HepG2 (cell line): ENCODE measurements around the gene CDC42EP3. TPM values are rescaled to one million over a fixed set of nuclear protein-coding genes. Genes with fewer than 3 reads are reported as not detected.

Source experiments
- ATAC-seq: fragments of 200-7000 bp; cut with Tn5 transposase; 3 replicates; pipeline ENCODE4 v1.9.1; 2020; ENCODE audit warnings: mild to moderate bottlenecking, moderate library complexity
- BruUV-seq: library from RNA; stranded (reverse); fragments of 400-500 nt; replicated peaks from 2 replicates; lab custom pipeline; 2021; lab: Mats Ljungman, UMichigan
- CTCF ChIA-PET: fragments of 300-600 bp; formaldehyde crosslinking; extraction: SDS; loops from one replicate; lab custom pipeline; 2021; ENCODE audit warnings: low total read pairs, inconsistent platforms, low intra/inter-chr PET ratio; lab: Yijun Ruan, JAX
- POLR2A ChIA-PET: fragments of 350-600 bp; sonication (Branson Sonifier 250); formaldehyde crosslinking; loops from one replicate; lab custom pipeline; 2020; ENCODE audit warnings: antibody characterized with exemption, inconsistent platforms; lab: Yijun Ruan, JAX
- DNase-seq: peaks from one replicate; pipeline ENCODE4 v3.0.0-alpha.2; 2015; ENCODE audit warnings: low spot score
- FAIRE-seq: peaks from 3 replicates; lab custom pipeline; 2011; peaks lifted over from hg19 to GRCh38; lab: Jason Lieb, UNC
- H2AFZ ChIP-seq: one replicate; pipeline ENCODE4 v1.6.1; 2011; ENCODE audit warnings: low read length, inconsistent platforms
- H3K27ac ChIP-seq: fragments of 300-600 bp; 3 replicates; pipeline ENCODE4 v1.8.0; 2011; ENCODE audit warnings: mixed run types, mild to moderate bottlenecking, mixed read lengths, low read length, inconsistent platforms; ENCODE audit not compliant: insufficient read depth; ENCODE audit errors: extremely low read length
- H3K27me3 ChIP-seq, 2 experiments: fragments of 200-600 bp in 1 of 2; 2 replicates in 1 of 2; 3 replicates in 1 of 2; pipeline versions ENCODE4 v1.6.0 to v1.8.0; 2011; ENCODE audit warnings: low read length in 2 of 2, mild to moderate bottlenecking in 2 of 2, moderate library complexity in 2 of 2, inconsistent platforms in 1 of 2; ENCODE audit not compliant: insufficient read depth in 2 of 2, control insufficient read depth in 1 of 2
- H3K36me3 ChIP-seq, 2 experiments: fragments of 200-600 bp in 1 of 2; replicated peaks in 1 of 2; 2 replicates in 1 of 2; 3 replicates in 1 of 2; pipeline versions ENCODE4 v1.5.1 to v1.8.0; 2011; ENCODE audit warnings: low read length in 2 of 2, inconsistent platforms in 1 of 2; ENCODE audit not compliant: insufficient read depth in 2 of 2, control insufficient read depth in 1 of 2
- H3K4me1 ChIP-seq: 2 replicates; pipeline ENCODE4 v1.5.1; 2012; ENCODE audit warnings: low read length, inconsistent platforms; ENCODE audit not compliant: insufficient read depth
- H3K4me2 ChIP-seq: 2 replicates; pipeline ENCODE4 v1.6.0; 2011; ENCODE audit warnings: low read depth, low read length, inconsistent platforms
- H3K4me3 ChIP-seq, 3 experiments: fragments of 200-600 bp in 1 of 3; sonication (generic), shearing (Covaris generic) in 1 of 3; replicated peaks in 1 of 3; 2 replicates each; pipeline ENCODE4 v1.5.1; 2011 to 2016; ENCODE audit warnings: low read length in 3 of 3, inconsistent platforms in 2 of 3, low read depth in 2 of 3, mild to moderate bottlenecking in 2 of 3, control low read depth in 1 of 3, mixed read lengths in 1 of 3; ENCODE audit not compliant: insufficient read depth in 1 of 3
- H3K79me2 ChIP-seq: one replicate; pipeline ENCODE4 v1.6.1; 2011; ENCODE audit warnings: low read length, inconsistent platforms; ENCODE audit not compliant: insufficient read depth
- H3K9ac ChIP-seq: 2 replicates; pipeline ENCODE4 v1.6.0; 2011; ENCODE audit warnings: mild to moderate bottlenecking, low read depth, low read length, inconsistent platforms; ENCODE audit not compliant: insufficient read depth
- H3K9me3 ChIP-seq: 2 replicates; pipeline ENCODE4 v1.5.1; 2012; ENCODE audit warnings: mild to moderate bottlenecking, low read length
- H4K20me1 ChIP-seq: 2 replicates; pipeline ENCODE4 v1.6.0; 2011; ENCODE audit warnings: inconsistent platforms, mild to moderate bottlenecking, low read length, moderate library complexity; ENCODE audit not compliant: insufficient read depth
- ARID3A ChIP-seq: IDR thresholded peaks from 2 replicates; pipeline ENCODE4 v1.6.1; 2012; ENCODE audit warnings: low read depth, low read length, improper control_type of control experiment
- CREB1 ChIP-seq, 2 experiments: fragments of 450-650 bp in 1 of 2; IDR thresholded peaks; 2 replicates each; pipeline ENCODE4 v1.6.1; 2016 to 2017; ENCODE audit warnings: control low read depth in 1 of 2, mild to moderate bottlenecking in 1 of 2, missing compliant biosample characterization in 1 of 2, missing genetic modification characterization in 1 of 2
- FOXP1 ChIP-seq, 2 experiments: fragments of 450-650 bp in 1 of 2; IDR thresholded peaks; 2 replicates each; pipeline ENCODE4 v1.6.1; 2017 to 2018; ENCODE audit warnings: antibody characterized with exemption in 1 of 2
- GATAD2A ChIP-seq: IDR thresholded peaks from 2 replicates; pipeline ENCODE4 v1.6.1; 2016
- HNRNPL ChIP-seq: fragments of 200-400 bp; formaldehyde crosslinking; IDR thresholded peaks from 2 replicates; pipeline ENCODE4 v1.6.1; 2017; ENCODE audit warnings: mild to moderate bottlenecking, low read depth, low read length
- KMT2B ChIP-seq: IDR thresholded peaks from 2 replicates; pipeline ENCODE4 v1.6.1; 2016; ENCODE audit warnings: missing genetic modification reagents, missing compliant biosample characterization
- LCORL ChIP-seq, 2 experiments: fragments of 450-650 bp in 1 of 2; sonication (generic) in 1 of 2; formaldehyde crosslinking in 1 of 2; IDR thresholded peaks; 2 replicates each; pipeline versions ENCODE4 v1.5.0 to v1.6.1; 2017 to 2020; ENCODE audit warnings: antibody characterized with exemption in 1 of 2, missing genetic modification reagents in 1 of 2
- MTF2 ChIP-seq: sonication (generic); formaldehyde crosslinking; IDR thresholded peaks from 2 replicates; pipeline ENCODE4 v1.5.0; 2020; ENCODE audit warnings: missing genetic modification reagents, borderline replicate concordance
- NFIB ChIP-seq: sonication (generic); formaldehyde crosslinking; IDR thresholded peaks from 2 replicates; pipeline ENCODE4 v1.9.0; 2021; ENCODE audit warnings: missing genetic modification reagents, mild to moderate bottlenecking, borderline replicate concordance
- RFX5 ChIP-seq: IDR thresholded peaks from 2 replicates; pipeline ENCODE4 v1.6.1; 2011; ENCODE audit warnings: low read depth, low read length, improper control_type of control experiment
- RFXAP ChIP-seq: sonication (generic); formaldehyde crosslinking; IDR thresholded peaks from 2 replicates; pipeline ENCODE4 v1.4.0; 2020; ENCODE audit warnings: missing genetic modification reagents, borderline replicate concordance
- SMAD9 ChIP-seq: sonication (generic); formaldehyde crosslinking; IDR thresholded peaks from 2 replicates; pipeline ENCODE4 v1.5.1; 2020; ENCODE audit warnings: mild to moderate bottlenecking, missing genetic modification reagents
- SNAPC2 ChIP-seq: sonication (generic); formaldehyde crosslinking; IDR thresholded peaks from 2 replicates; pipeline ENCODE4 v1.8.1; 2022; ENCODE audit warnings: mild to moderate bottlenecking, missing genetic modification reagents
- ZBTB20 ChIP-seq: sonication (generic); formaldehyde crosslinking; IDR thresholded peaks from 2 replicates; pipeline ENCODE4 v1.8.1; 2023; ENCODE audit warnings: missing genetic modification reagents, low read depth, mild to moderate bottlenecking, borderline replicate concordance
- ZIK1 ChIP-seq: sonication (generic); formaldehyde crosslinking; IDR thresholded peaks from 2 replicates; pipeline ENCODE4 v1.5.0; 2020; ENCODE audit warnings: mild to moderate bottlenecking, low read depth, missing genetic modification reagents, borderline replicate concordance
- ZNF609 ChIP-seq: sonication (generic); formaldehyde crosslinking; IDR thresholded peaks from 2 replicates; pipeline ENCODE4 v1.4.0; 2020; ENCODE audit warnings: mild to moderate bottlenecking, missing genetic modification reagents, borderline replicate concordance
- ZNF672 ChIP-seq: sonication (generic); formaldehyde crosslinking; IDR thresholded peaks from 2 replicates; pipeline ENCODE4 v1.8.1; 2022; ENCODE audit warnings: missing genetic modification reagents
- ZNF879 ChIP-seq: sonication (generic); formaldehyde crosslinking; IDR thresholded peaks from 2 replicates; pipeline ENCODE4 v1.8.1; 2023; ENCODE audit warnings: missing genetic modification reagents
- WGBS: methylation state at CpG from one replicate; pipeline ENCODE4 v1.1.6; 2017; ENCODE audit warnings: low lambda C conversion rate; 5-methylcytosine and 5-hydroxymethylcytosine counted together
- in situ Hi-C: cut with HindIII; loops from 2 replicates; pipeline ENCODE4 v1.10.0; 2017; ENCODE audit warnings: low pct_unique_long_range_greater_than_20kb; ENCODE audit not compliant: extremely low pct_ligation_motif_present
- intact Hi-C: fragments of 100-400 bp; cut with micrococcal nuclease; formaldehyde crosslinking; loops from one replicate; pipeline ENCODE4 v1.10.0; 2022; ENCODE audit not compliant: unreplicated experiment
- polyA plus RNA-seq, 8 experiments: library from polyadenylated mRNA; depleted of rRNA in 3 of 8; stranded (reverse) in 7 of 8; unstranded in 1 of 8; fragments of >200 nt; fragmentation: Illumina TruSeq in 4 of 8; extraction: Trizol in 4 of 8; gene quantifications; 2 replicates each; pipeline versions ENCODE4 v1.2.1 to v1.2.3, GENCODE V29; 2011 to 2016; ENCODE audit warnings: low read depth in 4 of 8, missing spikeins in 1 of 8, mixed read lengths in 1 of 8; ENCODE audit not compliant: insufficient read depth in 1 of 8
- total RNA-seq, 5 experiments: library from RNA; depleted of rRNA; stranded (reverse); fragments of >200 nt; fragmentation: Illumina TruSeq; extraction: Trizol; gene quantifications; 2 replicates each; pipeline ENCODE4 v1.2.3, GENCODE V29; 2016; ENCODE audit warnings: low read depth in 1 of 5

Gene CDC42EP3
- total and polyA plus RNA-seq, 2 of the 13 experiments (the other 11 are each of a cell fraction or from before 2014, with no cell fraction given), result 0.01 TPM; not detected in 1

DNA sequence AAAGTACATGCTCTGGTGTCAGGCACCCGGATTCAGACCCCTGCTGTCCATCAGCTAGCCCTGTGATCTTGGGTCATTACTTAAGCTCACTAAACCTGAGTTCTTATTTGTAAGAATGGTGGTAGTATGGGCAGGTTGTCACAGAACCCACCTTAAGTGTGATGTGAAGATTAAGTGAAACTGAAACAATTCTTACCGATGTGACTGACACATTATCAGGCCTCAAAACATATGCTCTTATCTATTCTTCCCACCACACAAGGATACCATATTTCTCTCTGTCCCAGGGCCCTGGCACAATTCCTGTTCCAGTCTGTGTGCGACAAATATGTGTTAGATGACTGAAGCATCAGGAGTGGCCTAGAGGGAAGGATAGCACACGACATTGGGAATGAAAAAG is 11.0 kb upstream of the CDC42EP3 start:
- H3K79me2 ChIP-seq, result no peaks in the 10 kb centered on the region
- BruUV-seq, result no TSS peak
- no peaks in the 10 kb centered on the region for H3K36me3 ChIP-seq
- ChIA-PET POLR2A (no interaction called here), CTCF (no interaction called here)
- no peak overlapping the region for H3K4me2 ChIP-seq
- no peaks in the 10 kb centered on the region for H3K9me3 ChIP-seq
- peaks cover 3 to 25% of the 10 kb centered on the region in 2 experiments; a peak in 3 of 5 replicates for H3K27me3 ChIP-seq
- H3K4me3 ChIP-seq, result no peak overlapping the region
- ATAC-seq, result no peak
- H3K27ac ChIP-seq, result no peak overlapping the region
- H2AFZ ChIP-seq, result no peak overlapping the region
- no peaks in the 10 kb centered on the region for H4K20me1 ChIP-seq
- 9% methylated on average over 4 of the region's 4 CpGs for WGBS
- in situ Hi-C loops, result no loop called here
- H3K4me1 ChIP-seq, result no peaks in the 10 kb centered on the region
- H3K9ac ChIP-seq, result no peak overlapping the region
- FAIRE-seq, result no peak
- no peak for DNase-seq
- intact Hi-C loops, result no loop called here
- TF ChIP-seq RFXAP (CRISPR knock-in tag) (no peak), HNRNPL (no peak), GATAD2A (no peak), KMT2B (CRISPR knock-in tag) (no peak), FOXP1 (IDR thresholded peaks at IDR 0.05) (no peak), FOXP1 (CRISPR knock-in tag; IDR thresholded peaks at IDR 0.05) (no peak), ZNF879 (CRISPR knock-in tag) (no peak), ARID3A (no peak), ZNF672 (CRISPR knock-in tag) (no peak), RFX5 (no peak), CREB1 (IDR thresholded peaks at IDR 0.05) (no peak), CREB1 (CRISPR knock-in tag; IDR thresholded peaks at IDR 0.05) (no peak), MTF2 (CRISPR knock-in tag) (no peak), ZBTB20 (CRISPR knock-in tag) (no peak), LCORL (IDR thresholded peaks at IDR 0.05) (no peak), LCORL (CRISPR knock-in tag; IDR thresholded peaks at IDR 0.05) (no peak), NFIB (CRISPR knock-in tag) (no peak), SNAPC2 (CRISPR knock-in tag) (no peak), ZIK1 (CRISPR knock-in tag) (no peak), SMAD9 (CRISPR knock-in tag) (no peak), ZNF609 (CRISPR knock-in tag) (no peak)
